ENCODE results near the gene MAPK10. TPM values are rescaled to one million over a fixed set of nuclear protein-coding genes. Genes with fewer than 3 reads are reported as not detected.

The MAPK10 gene
- total and polyA plus RNA-seq, 5 donors from 2014 or later = 0.72 TPM; not detected in 4

- no peak overlapping the region for H3K27ac ChIP-seq (ENCODE audit: insufficient read depth, low read length, poor library complexity, severe bottlenecking)
- H3K27me3 ChIP-seq (ENCODE audit: control insufficient read depth, insufficient read depth, low read length) = no peaks in the 10 kb centered on the region
- no peak for ATAC-seq (ENCODE audit: low read depth in 2 of 2)
- H3K36me3 ChIP-seq (ENCODE audit: control insufficient read depth, insufficient read depth, low read length) = no peaks in the 10 kb centered on the region
- Mint-ChIP-seq H3K9me3 (peaks cover 0 to 6% (median 0%) of the 10 kb centered on the region in 7 donors), H3K4me1 (no peaks in the 10 kb centered on the region), H3K4me3 (no peak overlapping the region), H3K27ac (no peak overlapping the region), H3K36me3 (no peaks in the 10 kb centered on the region), H3K27me3 (no peaks in the 10 kb centered on the region)
- DNase-seq = no peak
- H3K4me3 ChIP-seq (ENCODE audit: low read depth, low read length) = no peak overlapping the region
- no peaks in the 10 kb centered on the region for H3K4me1 ChIP-seq (ENCODE audit: control insufficient read depth, insufficient read depth, low read length, poor library complexity, severe bottlenecking)
- H3K9me3 ChIP-seq (ENCODE audit: control insufficient read depth in 2 of 2, low read length in 2 of 2) = no peaks in the 10 kb centered on the region
Observed at GRCh38 chr4:85952972-85953650, 406.7 kb downstream of the MAPK10 start.

DNA sequence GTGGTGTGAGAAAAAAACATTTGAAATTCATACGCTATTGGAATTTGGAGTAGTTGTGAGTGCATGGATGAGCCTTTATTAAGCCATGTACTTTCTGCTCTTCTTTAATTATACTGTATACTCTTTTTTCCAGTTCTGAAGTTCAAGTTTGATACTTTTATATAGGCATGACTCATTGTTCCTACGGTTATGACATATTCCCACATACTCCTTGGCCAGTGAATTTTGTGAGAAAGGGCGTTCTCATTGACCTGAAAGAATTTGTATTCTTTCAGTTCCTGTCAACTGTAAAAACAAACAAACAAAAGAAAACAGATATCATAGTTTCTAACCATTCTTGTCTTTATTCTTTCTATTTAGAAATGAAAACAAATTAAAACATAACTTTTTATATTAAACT, 407.3 kb downstream of the MAPK10 start:
- Mint-ChIP-seq H3K4me1 (no peaks in the 10 kb centered on the region), H3K27ac (no peak overlapping the region), H3K4me3 (no peak overlapping the region), H3K27me3 (no peaks in the 10 kb centered on the region), H3K36me3 (no peaks in the 10 kb centered on the region), H3K9me3 (peaks cover 0 to 6% (median 0%) of the 10 kb centered on the region in 7 donors)
- Histone ChIP-seq H3K9me3 (ENCODE audit: control insufficient read depth in 2 of 2, low read length in 2 of 2) (no peaks in the 10 kb centered on the region), H3K4me1 (ENCODE audit: control insufficient read depth, insufficient read depth, low read length, poor library complexity, severe bottlenecking) (no peaks in the 10 kb centered on the region), H3K4me3 (ENCODE audit: low read depth, low read length) (no peak overlapping the region), H3K27me3 (ENCODE audit: control insufficient read depth, insufficient read depth, low read length) (no peaks in the 10 kb centered on the region), H3K36me3 (ENCODE audit: control insufficient read depth, insufficient read depth, low read length) (no peaks in the 10 kb centered on the region), H3K27ac (ENCODE audit: insufficient read depth, low read length, poor library complexity, severe bottlenecking) (no peak overlapping the region)
- no peak for DNase-seq
- ATAC-seq (ENCODE audit: low read depth in 2 of 2) = no peak

DNA sequence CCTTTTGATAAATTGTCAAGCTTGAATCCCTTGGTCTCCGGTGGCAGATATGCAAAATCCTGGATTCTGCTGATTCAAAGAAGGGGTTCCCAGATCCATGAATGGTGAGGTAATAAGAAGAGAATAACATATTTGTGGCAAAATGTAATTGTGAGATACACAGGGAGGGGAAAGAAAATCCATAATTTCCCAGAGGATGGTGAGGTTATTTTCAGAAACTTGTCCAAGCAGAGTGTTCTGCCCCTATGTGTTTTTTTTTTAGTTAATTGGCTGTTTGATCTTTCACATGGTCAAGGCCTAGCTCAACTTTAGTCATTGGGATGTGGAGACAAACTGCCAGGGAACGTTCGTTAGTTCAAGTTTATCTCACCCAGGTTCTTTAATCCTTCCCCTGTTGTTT, 408.8 kb downstream of the MAPK10 start:
- Mint-ChIP-seq H3K36me3 (no peaks in the 10 kb centered on the region), H3K27ac (no peak overlapping the region), H3K4me1 (no peaks in the 10 kb centered on the region), H3K9me3 (peaks cover 0 to 6% (median 0%) of the 10 kb centered on the region in 7 donors), H3K4me3 (no peak overlapping the region), H3K27me3 (no peaks in the 10 kb centered on the region)
- no peaks in the 10 kb centered on the region for H3K27me3 ChIP-seq (ENCODE audit: control insufficient read depth, insufficient read depth, low read length)
- no peaks in the 10 kb centered on the region for H3K36me3 ChIP-seq (ENCODE audit: control insufficient read depth, insufficient read depth, low read length)
- H3K4me3 ChIP-seq (ENCODE audit: low read depth, low read length) = no peak overlapping the region
- no peaks in the 10 kb centered on the region for H3K9me3 ChIP-seq (ENCODE audit: control insufficient read depth in 2 of 2, low read length in 2 of 2)
- DNase-seq (no peak), ATAC-seq (ENCODE audit: low read depth in 2 of 2) (no peak)
- H3K27ac ChIP-seq (ENCODE audit: insufficient read depth, low read length, poor library complexity, severe bottlenecking) = no peak overlapping the region
- no peaks in the 10 kb centered on the region for H3K4me1 ChIP-seq (ENCODE audit: control insufficient read depth, insufficient read depth, low read length, poor library complexity, severe bottlenecking)

- H3K27me3 Mint-ChIP-seq = no peaks in the 10 kb centered on the region
- peaks cover 0 to 8% (median 4%) of the 10 kb centered on the region in 7 donors for H3K9me3 Mint-ChIP-seq
- no peaks in the 10 kb centered on the region for H3K36me3 Mint-ChIP-seq
- DNase-seq (no peak), ATAC-seq (ENCODE audit: low read depth in 2 of 2) (no peak)
- no peaks in the 10 kb centered on the region for H3K4me1 ChIP-seq (ENCODE audit: control insufficient read depth, insufficient read depth, low read length, poor library complexity, severe bottlenecking)
- no peak overlapping the region for H3K4me3 Mint-ChIP-seq
- no peaks in the 10 kb centered on the region for H3K9me3 ChIP-seq (ENCODE audit: control insufficient read depth in 2 of 2, low read length in 2 of 2)
- no peak overlapping the region for H3K27ac ChIP-seq (ENCODE audit: insufficient read depth, low read length, poor library complexity, severe bottlenecking)
- no peak overlapping the region for H3K4me3 ChIP-seq (ENCODE audit: low read depth, low read length)
- H3K4me1 Mint-ChIP-seq = no peaks in the 10 kb centered on the region
- H3K36me3 ChIP-seq (ENCODE audit: control insufficient read depth, insufficient read depth, low read length) = no peaks in the 10 kb centered on the region
- H3K27ac Mint-ChIP-seq = no peak overlapping the region
- no peaks in the 10 kb centered on the region for H3K27me3 ChIP-seq (ENCODE audit: control insufficient read depth, insufficient read depth, low read length)
Observed at GRCh38 chr4:85946821-85947220, 413.0 kb downstream of the MAPK10 start.

DNA sequence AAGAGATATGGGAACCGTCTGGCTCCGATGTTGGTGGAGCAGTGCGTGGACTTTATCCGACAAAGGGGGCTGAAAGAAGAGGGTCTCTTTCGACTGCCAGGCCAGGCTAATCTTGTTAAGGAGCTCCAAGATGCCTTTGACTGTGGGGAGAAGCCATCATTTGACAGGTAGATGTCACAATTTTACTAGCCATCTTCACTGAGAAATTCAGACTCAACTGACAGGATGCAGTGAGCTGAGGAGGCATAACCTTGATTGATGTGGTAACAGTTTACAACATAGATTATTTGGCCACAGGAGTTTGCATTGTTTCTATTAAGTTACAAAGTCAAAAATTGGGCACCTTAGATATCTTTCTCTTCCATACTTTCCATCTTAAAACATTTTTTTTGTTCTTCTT, 417.7 kb downstream of the MAPK10 start:
- H3K36me3 Mint-ChIP-seq = no peaks in the 10 kb centered on the region
- H3K9me3 ChIP-seq (ENCODE audit: control insufficient read depth in 2 of 2, low read length in 2 of 2) = no peaks in the 10 kb centered on the region
- no peaks in the 10 kb centered on the region for H3K4me1 ChIP-seq (ENCODE audit: control insufficient read depth, insufficient read depth, low read length, poor library complexity, severe bottlenecking)
- DNase-seq = no peak
- H3K27ac Mint-ChIP-seq = no peak overlapping the region
- H3K4me3 ChIP-seq (ENCODE audit: low read depth, low read length) = no peak overlapping the region
- H3K4me1 Mint-ChIP-seq = no peaks in the 10 kb centered on the region
- no peaks in the 10 kb centered on the region for H3K36me3 ChIP-seq (ENCODE audit: control insufficient read depth, insufficient read depth, low read length)
- no peaks in the 10 kb centered on the region for H3K27me3 ChIP-seq (ENCODE audit: control insufficient read depth, insufficient read depth, low read length)
- no peak for ATAC-seq (ENCODE audit: low read depth in 2 of 2)
- no peak overlapping the region for H3K4me3 Mint-ChIP-seq
- H3K27me3 Mint-ChIP-seq = no peaks in the 10 kb centered on the region
- peaks cover 0 to 8% (median 4%) of the 10 kb centered on the region in 7 donors for H3K9me3 Mint-ChIP-seq
- H3K27ac ChIP-seq (ENCODE audit: insufficient read depth, low read length, poor library complexity, severe bottlenecking) = no peak overlapping the region

DNA sequence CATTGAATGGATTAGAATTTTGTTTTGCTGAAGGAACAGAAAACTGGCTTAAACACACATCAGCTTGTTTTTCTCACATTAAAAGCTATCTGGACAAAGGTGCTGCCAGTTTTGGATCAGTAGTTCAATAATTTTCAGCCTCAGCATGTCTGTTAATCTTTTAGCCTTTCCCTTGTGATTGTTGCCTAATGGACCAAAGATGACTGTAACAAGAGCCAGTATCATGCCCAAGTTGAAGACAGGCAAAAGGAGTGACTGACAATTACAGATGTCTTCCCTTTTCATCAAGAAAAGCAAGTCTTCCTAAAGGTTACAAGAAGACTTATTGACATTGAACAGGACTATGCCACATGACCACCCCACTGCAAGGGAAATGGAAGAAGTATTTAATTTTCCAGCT, 419.7 kb downstream of the MAPK10 start:
- H3K27ac Mint-ChIP-seq = no peak overlapping the region
- no peaks in the 10 kb centered on the region for H3K36me3 ChIP-seq (ENCODE audit: control insufficient read depth, insufficient read depth, low read length)
- H3K27me3 Mint-ChIP-seq = no peaks in the 10 kb centered on the region
- H3K4me3 Mint-ChIP-seq = no peak overlapping the region
- no peaks in the 10 kb centered on the region for H3K27me3 ChIP-seq (ENCODE audit: control insufficient read depth, insufficient read depth, low read length)
- DNase-seq (no peak), ATAC-seq (ENCODE audit: low read depth in 2 of 2) (no peak)
- no peaks in the 10 kb centered on the region for H3K9me3 ChIP-seq (ENCODE audit: control insufficient read depth in 2 of 2, low read length in 2 of 2)
- H3K9me3 Mint-ChIP-seq = peaks cover 2 to 8% (median 5%) of the 10 kb centered on the region in 7 donors
- no peak overlapping the region for H3K27ac ChIP-seq (ENCODE audit: insufficient read depth, low read length, poor library complexity, severe bottlenecking)
- H3K36me3 Mint-ChIP-seq = no peaks in the 10 kb centered on the region
- no peaks in the 10 kb centered on the region for H3K4me1 Mint-ChIP-seq
- no peaks in the 10 kb centered on the region for H3K4me1 ChIP-seq (ENCODE audit: control insufficient read depth, insufficient read depth, low read length, poor library complexity, severe bottlenecking)
- H3K4me3 ChIP-seq (ENCODE audit: low read depth, low read length) = no peak overlapping the region

Other genes starting within 250 kb of the MAPK10 start
- gene PTPN13, start 234.3 kb upstream of the MAPK10 start, total RNA-seq = 4.6 TPM
- under 1 TPM in 3 of 4 donors, not detected in 1; 0.15 to 0.22 (median 0.17) TPM for gene PTPN13, start 234.3 kb upstream of the MAPK10 start, polyA plus RNA-seq